ENCODE data around the gene GRIK4. TPM values are rescaled to one million over a fixed set of nuclear protein-coding genes. Genes with fewer than 3 reads are reported as not detected.

Gene GRIK4
- polyA plus RNA-seq, 1 of the 3 experiments (the other 2 are of a cell fraction) = 0.03 TPM

GRCh38 chr11:120906766-120907165 lies 395.2 kb downstream of the GRIK4 start:
- TF ChIP-seq GATA2 (CRISPR knock-in tag; IDR thresholded peaks at IDR 0.05) (no peak), JUND (IDR thresholded peaks at IDR 0.05) (no peak), RFX5 (IDR thresholded peaks at IDR 0.05; ENCODE audit: low read length) (no peak), EP300 (IDR thresholded peaks at IDR 0.05; ENCODE audit: borderline replicate concordance in 1 of 2, low read depth in 1 of 2, low read length in 1 of 2) (no peak), PBX3 (IDR thresholded peaks at IDR 0.05) (no peak), FOXJ3 (CRISPR knock-in tag; IDR thresholded peaks at IDR 0.05) (no peak), REST (IDR thresholded peaks at IDR 0.05; ENCODE audit: low read depth, low read length) (no peak), CTCF (IDR thresholded peaks at IDR 0.05) (no peak), SMC3 (IDR thresholded peaks at IDR 0.05; ENCODE audit: low read depth, low read length) (no peak), YY1 (IDR thresholded peaks at IDR 0.05; ENCODE audit: low read depth) (no peak), TAF1 (IDR thresholded peaks at IDR 0.05; ENCODE audit: borderline replicate concordance, low read depth, low read length) (no peak), RCOR1 (IDR thresholded peaks at IDR 0.05; ENCODE audit: low read length) (no peak), TCF12 (IDR thresholded peaks at IDR 0.05) (no peak), EZH2phosphoT487 (IDR thresholded peaks at IDR 0.05; ENCODE audit: borderline replicate concordance, low read depth) (no peak), MXI1 (IDR thresholded peaks at IDR 0.05; ENCODE audit: low read depth, low read length) (no peak), USF2 (IDR thresholded peaks at IDR 0.05; ENCODE audit: borderline replicate concordance, low read depth, low read length) (no peak), CHD2 (IDR thresholded peaks at IDR 0.05; ENCODE audit: low read length, partially characterized antibody) (no peak), POLR2AphosphoS5 (IDR thresholded peaks at IDR 0.05; ENCODE audit: low read depth, low read length) (no peak)
- no peak for DNase-seq
- 47% methylated on average over 7 of the region's 10 CpGs for WGBS (ENCODE audit: low lambda C conversion rate)

More at GRCh38 chr11:120906766-120907165, 395.2 kb downstream of the GRIK4 start:
- Histone ChIP-seq H3F3A (replicated peaks; ENCODE audit: insufficient read depth) (no peaks in the 10 kb centered on the region), H2AFZ (ENCODE audit: low read depth) (no peak overlapping the region), H3K9me2 (no peaks in the 10 kb centered on the region), H4K20me1 (ENCODE audit: insufficient read depth) (no peaks in the 10 kb centered on the region), H3K27ac (ENCODE audit: low read depth in 2 of 2, low read length in 1 of 2) (no peak overlapping the region), H3K79me2 (ENCODE audit: insufficient read depth) (no peaks in the 10 kb centered on the region), H3K4me2 (no peak overlapping the region), H3K4me1 (ENCODE audit: control insufficient read depth in 1 of 2, insufficient read depth in 2 of 2, low read depth in 1 of 2, low read length in 1 of 2) (no peaks in the 10 kb centered on the region; a peak in 1 of 4 replicates), H3K36me3 (replicated peaks in 1 of 2; ENCODE audit: control insufficient read depth in 1 of 2, insufficient read depth in 2 of 2, low read length in 1 of 2) (no peaks in the 10 kb centered on the region), H3K4me3 (ENCODE audit: low read depth in 2 of 2, low read length in 1 of 2) (no peak overlapping the region), H3K9ac (no peak overlapping the region), H3K27me3 (ENCODE audit: insufficient read depth) (no peaks in the 10 kb centered on the region), H3K9me3 (no peaks in the 10 kb centered on the region)
- CTCF ChIA-PET = interaction anchor here (1.1 kb wide), 1 partner anchor 8 kb away, joined by 3 read pairs; no protein-coding TSS in a partner anchor
- POLR2A ChIA-PET = interaction anchor here (0.6 kb wide), 1 partner anchor 117 kb away, joined by 3 read pairs; the partner anchor contains the start of gene TBCEL

All from SK-N-SH (cell line).